OCI-M2 (cell line): ENCODE measurements around the gene HSDL2.

Experiments used
- DNase-seq: peaks from one replicate; lab custom pipeline; 2025; ENCODE audit not compliant: unreplicated experiment; lab: John Stamatoyannopoulos, UW

Gene HSDL2

GRCh38 chr9:112443636-112444035 lies 63.7 kb downstream of the HSDL2 start:
- DNase-seq: no peak

GRCh38 chr9:112445196-112445595 lies 65.3 kb downstream of the HSDL2 start:
- DNase-seq: no peak

- no peak for DNase-seq
These were observed 66.2 kb downstream of the HSDL2 start for GRCh38 chr9:112446080-112446479.

GRCh38 chr9:112446526-112446925 lies 66.6 kb downstream of the HSDL2 start:
- DNase-seq: no peak

GRCh38 chr9:112447283-112447761 lies 67.4 kb downstream of the HSDL2 start:
- DNase-seq: no peak

- no peak for DNase-seq
These were observed 82.9 kb downstream of the HSDL2 start for GRCh38 chr9:112462855-112463254.

- DNase-seq: no peak
These were observed 85.4 kb downstream of the HSDL2 start for GRCh38 chr9:112465352-112465751.

- DNase-seq: no peak
These were observed 93.1 kb downstream of the HSDL2 start for GRCh38 chr9:112472996-112473395.

GRCh38 chr9:112473986-112474385 lies 94.1 kb downstream of the HSDL2 start:
- no peak for DNase-seq

- DNase-seq: no peak
These were observed 95.4 kb downstream of the HSDL2 start for GRCh38 chr9:112475318-112475717.

- DNase-seq: no peak
These were observed 97.4 kb downstream of the HSDL2 start for GRCh38 chr9:112477330-112477729.

- no peak for DNase-seq
These were observed 99.3 kb downstream of the HSDL2 start for GRCh38 chr9:112479221-112479620.

GRCh38 chr9:112484607-112485006 lies 104.7 kb downstream of the HSDL2 start:
- no peak for DNase-seq

GRCh38 chr9:112485574-112485973 lies 105.7 kb downstream of the HSDL2 start:
- no peak for DNase-seq

GRCh38 chr9:112486221-112487007 lies 106.5 kb downstream of the HSDL2 start, which contains the start of gene KIAA1958:
Gene KIAA1958, plus strand, starts transcription at chr9:112486827. Its CDS starts 87,254 bp downstream, at chr9:112574081.
- no peak for DNase-seq

- no peak for DNase-seq
These were observed 107.3 kb downstream of the HSDL2 start for GRCh38 chr9:112487008-112487798.

- no peak for DNase-seq
These were observed 108.0 kb downstream of the HSDL2 start for GRCh38 chr9:112487799-112488340.

GRCh38 chr9:112489039-112489546 lies 109.2 kb downstream of the HSDL2 start:
- DNase-seq: no peak

GRCh38 chr9:112489876-112490666 lies 110.2 kb downstream of the HSDL2 start:
- DNase-seq: no peak

- DNase-seq: no peak
These were observed 113.7 kb downstream of the HSDL2 start for GRCh38 chr9:112493393-112494137.
